CD1c-positive myeloid dendritic cell (primary cell): Measurements from ENCODE around the gene CBFA2T2.
"Not testable (repeated sequence)": the region's sequence is repeated elsewhere in the genome, so short reads cannot be mapped to it uniquely, and the experiment has no call there.

Experiments used
- DNase-seq: peaks from one replicate; pipeline ENCODE4 v3.0.0-alpha.2; 2016; ENCODE audit errors: extremely low spot score

The CBFA2T2 gene

GRCh38 chr20:33470866-33471265 lies 19.0 kb upstream of the CBFA2T2 start:
- no peak for DNase-seq

GRCh38 chr20:33472868-33473435 lies 16.9 kb upstream of the CBFA2T2 start:
- no peak for DNase-seq

GRCh38 chr20:33474097-33474873 lies 15.6 kb upstream of the CBFA2T2 start:
- no peak for DNase-seq

DNA sequence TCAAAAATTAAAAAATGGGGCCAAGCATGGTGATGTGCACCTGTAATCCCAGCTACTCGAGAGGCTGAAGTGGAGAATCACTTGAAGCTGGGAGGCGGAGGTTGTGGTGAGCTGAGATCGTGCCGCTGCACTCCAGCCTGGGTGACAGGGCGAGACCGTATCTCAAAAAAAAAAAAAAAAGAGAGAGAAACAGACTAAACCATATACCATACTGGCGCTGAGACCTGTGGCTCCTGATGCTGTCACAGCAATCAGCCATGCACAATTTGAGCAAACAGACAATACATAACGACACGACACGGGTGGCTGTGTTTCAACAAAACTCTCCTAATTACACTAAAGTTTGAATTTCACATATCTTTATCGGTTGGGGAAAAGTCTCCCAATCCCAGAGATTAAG lies 14.9 kb upstream of the CBFA2T2 start:
- no peak for DNase-seq

GRCh38 chr20:33475381-33476152 lies 14.3 kb upstream of the CBFA2T2 start:
- DNase-seq: no peak

DNA sequence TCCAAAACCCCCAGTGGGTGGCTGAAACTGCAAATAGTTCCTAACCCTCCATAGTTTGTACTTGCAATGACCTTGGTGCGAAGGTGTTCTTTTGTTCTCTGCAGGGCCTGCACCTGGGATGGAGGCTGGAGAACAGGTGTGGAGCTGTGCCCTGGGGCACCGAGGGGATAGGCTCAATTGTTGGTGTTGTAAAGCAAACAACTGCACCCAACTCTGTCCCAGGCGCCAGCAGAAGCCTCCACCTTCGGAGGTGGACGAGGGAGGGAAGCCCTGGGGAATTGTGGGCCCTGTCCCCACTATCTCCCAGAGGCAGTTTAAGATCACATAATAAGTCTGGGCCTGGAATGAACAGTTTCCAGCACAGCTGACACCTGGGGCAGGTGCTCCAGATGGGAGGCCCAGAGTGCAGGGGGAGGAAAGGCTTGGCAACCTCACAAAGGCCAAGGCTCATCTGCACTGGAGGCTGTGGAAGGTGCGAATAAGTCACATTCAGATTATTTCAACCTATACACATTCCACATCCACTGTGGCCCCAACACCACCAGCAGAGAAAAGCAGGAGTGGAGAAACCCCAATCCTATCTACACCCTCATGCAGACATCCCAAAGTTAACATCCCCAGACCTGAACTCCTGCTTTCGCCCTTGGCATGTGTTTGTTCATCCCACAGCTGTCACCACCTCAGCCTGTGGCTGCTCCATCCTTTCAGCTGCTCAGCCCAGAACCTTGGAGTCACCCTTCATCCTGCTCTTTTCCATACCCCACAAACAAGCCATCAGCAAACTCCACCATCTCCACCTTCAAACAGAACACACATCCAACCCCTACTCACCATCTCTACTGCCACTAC lies 12.3 kb upstream of the CBFA2T2 start:
- no peak for DNase-seq

GRCh38 chr20:33480048-33480447 lies 9.8 kb upstream of the CBFA2T2 start:
- no peak for DNase-seq

DNA sequence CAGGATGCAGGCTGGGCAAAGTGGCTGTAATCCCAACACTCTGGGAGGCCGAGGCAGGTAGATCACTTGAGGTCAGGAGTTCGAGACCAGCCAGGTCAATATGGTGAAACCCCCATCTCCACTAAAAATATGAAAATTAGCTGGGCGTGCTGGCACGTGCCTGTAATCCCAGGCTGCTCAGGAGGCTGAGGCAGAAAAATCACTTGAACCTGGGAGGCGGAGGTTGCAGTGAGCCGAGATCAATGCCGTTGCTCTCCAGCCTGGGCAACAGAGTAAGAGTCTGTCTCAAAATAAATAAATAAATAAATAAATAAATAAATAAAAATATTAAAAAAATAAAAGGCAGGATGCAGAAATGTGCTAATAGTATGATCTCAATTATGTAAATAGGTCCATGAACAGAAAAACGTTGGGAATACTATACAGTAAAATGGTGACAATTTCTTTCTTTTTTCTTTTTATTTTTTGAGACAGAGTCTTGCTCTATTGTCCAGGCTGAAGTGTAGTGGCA lies 8.4 kb upstream of the CBFA2T2 start:
- DNase-seq: no peak

DNA sequence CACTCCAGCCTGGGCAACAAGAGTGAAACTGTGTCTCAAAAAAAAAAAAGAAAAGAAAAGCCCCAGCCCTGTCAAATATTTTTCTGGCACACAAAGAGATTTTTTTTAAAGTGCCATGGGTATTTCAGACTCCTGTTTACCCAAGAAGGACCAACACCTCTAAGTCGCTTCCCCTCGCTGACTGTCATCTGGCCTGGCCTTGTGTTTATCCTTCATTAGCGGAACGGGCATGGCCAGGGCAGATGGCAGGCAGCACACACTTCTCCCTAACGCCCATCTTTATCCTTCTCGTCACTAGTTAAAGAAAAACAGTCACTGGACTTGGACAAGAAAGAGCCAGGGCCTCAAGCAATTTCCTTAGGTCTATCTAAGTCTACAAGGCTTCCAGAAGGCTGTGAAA lies 7.3 kb upstream of the CBFA2T2 start:
- no peak for DNase-seq

DNA sequence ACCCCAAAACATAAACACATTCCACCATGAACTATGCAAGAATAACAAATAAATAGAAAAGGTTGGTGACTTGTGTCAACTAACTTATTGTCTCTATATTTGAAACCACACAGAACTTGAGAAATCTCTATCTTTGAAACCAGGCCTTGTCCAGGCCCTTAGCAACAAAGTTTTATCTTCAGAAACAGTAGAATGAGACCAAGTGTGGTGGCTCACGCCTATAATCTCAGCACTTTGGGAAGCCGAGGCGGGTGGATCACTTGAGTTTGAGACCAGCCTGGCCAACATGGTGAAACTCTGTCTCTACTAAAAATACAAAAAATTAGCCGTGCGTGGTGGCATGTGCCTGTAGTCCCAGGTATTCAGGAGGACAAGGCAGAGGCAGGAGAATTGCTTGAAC lies 6.7 kb upstream of the CBFA2T2 start:
- DNase-seq: not testable (repeated sequence)

- DNase-seq: no peak
These were observed 1.7 kb upstream of the CBFA2T2 start for GRCh38 chr20:33488201-33488600.

DNA sequence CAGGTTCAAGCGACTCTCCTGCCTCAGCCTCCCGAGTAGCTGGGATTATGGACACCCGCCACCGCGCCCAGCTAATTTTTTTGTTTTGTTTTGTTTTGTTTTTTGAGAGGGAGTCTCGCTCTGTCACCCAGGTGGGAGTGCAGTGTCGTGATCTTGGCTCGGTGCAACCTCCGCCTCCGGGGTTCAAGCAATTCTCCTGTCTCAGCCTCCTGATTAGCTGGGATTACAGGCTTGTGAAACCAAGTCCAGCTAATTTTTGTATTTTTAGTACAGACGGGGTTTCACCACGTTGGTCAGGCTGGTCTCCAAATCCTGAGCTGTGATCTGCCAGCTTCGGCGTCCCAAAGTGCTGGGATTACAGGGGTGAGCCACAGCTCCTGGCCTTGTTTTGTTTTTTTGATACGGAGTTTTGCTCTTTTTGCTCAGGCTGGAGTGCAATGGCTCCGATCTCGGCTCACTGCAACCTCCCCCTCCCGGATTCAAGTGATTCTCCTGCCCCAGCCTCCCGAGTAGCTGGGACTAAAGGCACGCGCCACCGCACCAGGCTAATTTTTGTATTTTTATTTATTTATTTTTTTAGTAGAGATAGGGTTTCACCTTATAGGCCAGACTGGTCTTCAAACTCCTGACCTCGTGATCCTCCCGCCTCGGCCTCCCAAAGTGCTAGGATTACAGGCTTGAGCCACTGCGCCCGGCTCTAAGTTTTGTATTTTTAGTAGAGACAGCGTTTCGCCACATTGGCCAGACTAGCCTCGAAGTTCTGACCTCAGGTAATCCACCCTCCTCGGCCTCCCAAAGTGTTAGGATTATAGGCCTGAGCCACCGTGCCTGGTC lies 1.0 kb upstream of the CBFA2T2 start:
- DNase-seq: not testable (repeated sequence)

GRCh38 chr20:33489495-33490022 lies 337 bp upstream of the CBFA2T2 start:
- peak; percentile 99 for DNase-seq

DNA sequence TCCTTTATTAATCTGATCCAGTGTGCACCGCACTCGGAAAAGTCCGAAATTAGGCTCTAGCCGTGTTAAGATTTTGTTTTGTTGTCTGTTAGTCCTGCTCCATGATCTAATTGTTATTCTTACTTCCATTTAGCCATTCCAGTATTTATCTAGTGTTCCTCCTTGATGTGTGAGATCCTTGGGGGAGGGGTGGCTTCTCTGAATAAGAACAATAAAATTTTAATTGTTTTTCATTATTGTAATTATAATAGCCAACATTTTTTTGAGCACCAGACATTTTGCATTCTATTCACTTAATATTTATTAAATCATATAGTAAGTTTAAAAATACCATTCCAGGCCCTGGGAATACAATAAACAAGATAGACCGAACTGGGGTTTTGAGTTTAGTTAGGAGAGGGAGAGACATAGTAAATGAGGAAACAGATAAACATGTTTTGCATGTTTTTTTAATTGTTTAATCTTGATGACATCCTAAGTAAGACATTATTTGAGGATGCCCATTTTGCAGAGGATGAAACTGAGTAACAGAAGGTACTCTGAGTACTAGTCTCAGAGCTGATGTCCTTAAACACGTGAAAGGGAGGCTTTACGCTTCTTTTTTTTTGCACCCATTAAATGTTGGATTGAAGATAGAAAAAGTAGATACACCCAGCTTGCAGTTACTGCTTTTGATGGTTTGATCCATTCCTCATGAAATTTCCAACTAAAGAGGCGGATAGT lies 1.2 kb downstream of the CBFA2T2 start:
- DNase-seq: no peak

DNA sequence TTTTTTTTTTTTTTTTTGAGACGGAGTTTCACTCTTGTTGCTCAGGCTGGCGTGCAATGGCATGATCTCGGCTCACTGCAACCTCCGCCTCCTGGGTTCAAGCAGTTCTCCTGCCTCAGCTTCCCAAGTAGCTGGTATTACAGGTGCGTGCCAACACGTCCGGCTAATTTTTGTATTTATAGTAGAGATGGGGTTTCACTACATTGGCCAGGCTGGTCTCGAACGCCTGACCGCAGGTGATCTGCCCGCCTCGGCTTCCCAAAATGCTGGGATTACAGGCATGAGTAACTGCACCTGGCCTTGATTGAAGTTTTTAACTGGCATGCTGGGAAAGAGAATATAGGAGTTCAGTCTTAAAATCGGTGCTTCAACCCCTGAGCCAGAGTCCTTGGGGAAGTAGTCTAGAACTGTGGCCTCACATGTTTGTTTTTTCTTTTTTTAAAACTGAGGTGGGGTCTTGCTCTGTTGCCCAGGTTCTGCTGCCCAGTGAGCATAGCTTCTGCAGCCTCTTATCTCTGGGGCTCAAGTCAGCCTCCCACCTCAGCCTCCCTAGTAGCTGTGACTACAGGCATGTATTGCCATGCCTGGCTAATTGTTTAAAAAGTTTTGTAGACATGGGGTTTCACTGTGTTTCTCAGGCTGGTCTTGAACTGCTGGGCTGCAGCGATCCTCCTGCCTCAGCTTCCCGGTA lies 3.3 kb downstream of the CBFA2T2 start:
- no peak for DNase-seq

GRCh38 chr20:33496776-33497175 lies 6.9 kb downstream of the CBFA2T2 start:
- not testable (repeated sequence) for DNase-seq

GRCh38 chr20:33499355-33499754 lies 9.5 kb downstream of the CBFA2T2 start:
- DNase-seq: no peak

- no peak for DNase-seq
These were observed 11.1 kb downstream of the CBFA2T2 start for GRCh38 chr20:33501000-33501399.

DNA sequence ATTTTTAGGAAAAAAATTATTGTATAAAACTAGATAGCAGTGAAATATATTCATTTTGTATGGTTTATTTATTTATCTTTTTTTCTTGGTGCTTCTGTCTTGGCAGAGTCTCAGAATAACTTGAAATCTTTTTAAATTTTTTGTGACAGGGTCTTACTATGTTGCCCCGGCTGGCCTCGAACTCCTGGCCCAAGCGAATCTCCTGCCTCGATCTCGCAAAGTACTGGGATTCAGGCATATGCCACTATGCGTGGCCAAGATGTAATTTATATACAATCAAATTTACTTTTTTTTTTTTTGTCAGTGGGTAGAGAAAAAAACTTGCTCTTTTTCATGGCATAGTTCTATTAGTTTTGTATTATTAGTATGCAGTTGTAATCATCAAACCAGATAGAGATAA lies 13.7 kb downstream of the CBFA2T2 start:
- DNase-seq: no peak
